ENCODE results near the gene WFIKKN1.

The WFIKKN1 gene

GRCh38 chr16:678858-679813, 48.4 kb downstream of the WFIKKN1 start:
- peak; percentile 36 to 59 for DNase-seq (ENCODE audit: low read depth in 2 of 2)
- no peak for TF ChIP-seq CTCF (IDR thresholded peaks at IDR 0.05; ENCODE audit: low read depth, low read length)
- H3K4me3 ChIP-seq (replicated peaks in 1 of 2; ENCODE audit: low read depth in 2 of 2, low read length in 2 of 2), result peak overlapping the region; percentile 50 to 52

- H3K4me3 ChIP-seq (replicated peaks in 1 of 2; ENCODE audit: low read depth in 2 of 2, low read length in 2 of 2), result peak within 1 kb of the TSS; percentile 75 to 80
- peak; percentile 88 to 90 for DNase-seq (ENCODE audit: low read depth in 2 of 2)
- no peak for TF ChIP-seq CTCF (IDR thresholded peaks at IDR 0.05; ENCODE audit: low read depth, low read length)
Measured at GRCh38 chr16:679814-680624, 49.2 kb downstream of the WFIKKN1 start, which contains the start of gene STUB1. STUB1 (plus strand) TSS chr16:680410; CDS start chr16:680526, 116 bp downstream.

DNA sequence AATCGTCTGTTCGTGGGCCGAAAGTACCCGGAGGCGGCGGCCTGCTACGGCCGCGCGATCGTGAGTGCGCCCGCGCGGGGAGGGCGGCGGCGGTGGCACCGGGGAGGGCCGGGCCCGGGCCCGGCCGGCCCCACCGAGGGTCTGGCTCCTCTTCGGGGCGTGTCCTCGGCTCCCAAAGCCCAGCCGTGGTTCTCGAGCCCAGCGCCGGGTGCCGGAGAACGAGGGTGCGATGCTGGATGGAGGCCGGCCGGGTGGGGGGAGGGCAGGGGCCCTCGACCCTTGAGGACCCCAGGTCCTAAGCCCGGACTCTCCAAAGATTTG, 49.8 kb downstream of the WFIKKN1 start:
- H3K4me3 ChIP-seq (replicated peaks in 1 of 2; ENCODE audit: low read depth in 2 of 2, low read length in 2 of 2), result peak overlapping the region; percentile 75 to 80
- no peak for TF ChIP-seq CTCF (IDR thresholded peaks at IDR 0.05; ENCODE audit: low read depth, low read length)
- DNase-seq (ENCODE audit: low read depth in 2 of 2), result no peak

GRCh38 chr16:680967-681745, 50.4 kb downstream of the WFIKKN1 start:
- H3K4me3 ChIP-seq (replicated peaks in 1 of 2; ENCODE audit: low read depth in 2 of 2, low read length in 2 of 2), result peak overlapping the region; percentile 75 to 80
- TF ChIP-seq CTCF (IDR thresholded peaks at IDR 0.05; ENCODE audit: low read depth, low read length), result no peak
- peak; percentile 58 to 63 for DNase-seq (ENCODE audit: low read depth in 2 of 2)

DNA sequence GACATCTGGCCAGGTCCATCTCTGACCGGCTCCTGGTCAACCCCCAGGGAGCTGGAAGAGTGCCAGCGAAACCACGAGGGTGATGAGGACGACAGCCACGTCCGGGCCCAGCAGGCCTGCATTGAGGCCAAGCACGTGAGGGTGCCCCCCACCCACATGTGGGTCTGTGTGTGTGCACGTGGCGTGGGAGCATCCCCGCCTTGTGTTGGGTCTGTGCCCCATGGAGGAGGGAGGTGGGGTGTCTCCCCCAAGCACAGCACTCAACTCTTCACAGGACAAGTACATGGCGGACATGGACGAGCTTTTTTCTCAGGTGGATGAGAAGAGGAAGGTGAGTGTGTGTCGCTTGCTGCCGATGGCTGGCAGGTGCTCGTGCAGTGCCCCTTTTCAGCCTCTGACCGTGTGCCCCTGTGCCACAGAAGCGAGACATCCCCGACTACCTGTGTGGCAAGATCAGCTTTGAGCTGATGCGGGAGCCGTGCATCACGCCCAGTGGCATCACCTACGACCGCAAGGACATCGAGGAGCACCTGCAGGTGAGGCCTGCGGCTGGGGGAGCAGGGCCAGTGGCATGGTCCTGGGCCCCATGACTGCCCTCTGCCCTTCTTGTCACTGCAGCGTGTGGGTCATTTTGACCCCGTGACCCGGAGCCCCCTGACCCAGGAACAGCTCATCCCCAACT, 51.1 kb downstream of the WFIKKN1 start:
- DNase-seq (ENCODE audit: low read depth in 2 of 2), result peak; percentile 31 to 46
- no peak for TF ChIP-seq CTCF (IDR thresholded peaks at IDR 0.05; ENCODE audit: low read depth, low read length)
- H3K4me3 ChIP-seq (replicated peaks in 1 of 2; ENCODE audit: low read depth in 2 of 2, low read length in 2 of 2), result peak overlapping the region; percentile 75 to 80

All from cardiac fibroblast (primary cell).